Measurements from ENCODE around the gene C5orf15. TPM values are rescaled to one million over a fixed set of nuclear protein-coding genes. Genes with fewer than 3 reads are reported as not detected.

The C5orf15 gene
- total and polyA plus RNA-seq, 2 experiments from 2014 or later: 37.7 to 61.4 TPM

DNA sequence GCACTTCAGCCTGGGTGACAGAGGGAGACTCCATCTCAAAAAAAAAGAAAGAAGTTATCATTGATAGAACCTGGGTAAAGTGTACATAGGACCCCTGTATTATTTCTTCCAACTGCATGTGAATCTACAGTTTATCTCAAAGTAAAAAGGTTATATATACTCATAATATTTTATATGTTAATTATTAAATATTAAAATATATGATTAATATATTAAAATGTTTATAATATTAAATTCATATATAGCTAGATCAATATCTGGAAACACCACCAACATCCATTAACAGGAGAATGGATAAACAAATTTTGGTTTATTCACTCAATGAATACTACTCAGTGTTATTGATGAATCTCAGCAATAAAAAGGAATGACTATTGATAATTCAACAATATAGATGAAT, 19.7 kb downstream of the C5orf15 start:
- Mint-ChIP-seq H3K36me3 (ENCODE audit: low read depth) (peaks cover 1% of the 10 kb centered on the region; the same call in 2 of the 3 replicates), H3K27ac (no peak overlapping the region), H3K9me3 (no peaks in the 10 kb centered on the region), H3K27me3 (ENCODE audit: insufficient read depth, low read depth, poor library complexity) (no peaks in the 10 kb centered on the region), H3K4me1 (peaks cover 3% of the 10 kb centered on the region), H3K4me3 (no peak overlapping the region)
- TF ChIP-seq EZH2 (IDR thresholded peaks at IDR 0.05; ENCODE audit: low read depth, unreplicated experiment) (no peak), ZNF331 (CRISPR knock-in tag; IDR thresholded peaks at IDR 0.05; ENCODE audit: low read depth) (no peak), POLR2AphosphoS5 (IDR thresholded peaks at IDR 0.05; ENCODE audit: low read depth) (no peak), JUNB (IDR thresholded peaks at IDR 0.05; ENCODE audit: unreplicated experiment) (no peak), STAT1 (IDR thresholded peaks at IDR 0.05; ENCODE audit: unreplicated experiment) (no peak)
- TF ChIP-seq, protein P1, sequence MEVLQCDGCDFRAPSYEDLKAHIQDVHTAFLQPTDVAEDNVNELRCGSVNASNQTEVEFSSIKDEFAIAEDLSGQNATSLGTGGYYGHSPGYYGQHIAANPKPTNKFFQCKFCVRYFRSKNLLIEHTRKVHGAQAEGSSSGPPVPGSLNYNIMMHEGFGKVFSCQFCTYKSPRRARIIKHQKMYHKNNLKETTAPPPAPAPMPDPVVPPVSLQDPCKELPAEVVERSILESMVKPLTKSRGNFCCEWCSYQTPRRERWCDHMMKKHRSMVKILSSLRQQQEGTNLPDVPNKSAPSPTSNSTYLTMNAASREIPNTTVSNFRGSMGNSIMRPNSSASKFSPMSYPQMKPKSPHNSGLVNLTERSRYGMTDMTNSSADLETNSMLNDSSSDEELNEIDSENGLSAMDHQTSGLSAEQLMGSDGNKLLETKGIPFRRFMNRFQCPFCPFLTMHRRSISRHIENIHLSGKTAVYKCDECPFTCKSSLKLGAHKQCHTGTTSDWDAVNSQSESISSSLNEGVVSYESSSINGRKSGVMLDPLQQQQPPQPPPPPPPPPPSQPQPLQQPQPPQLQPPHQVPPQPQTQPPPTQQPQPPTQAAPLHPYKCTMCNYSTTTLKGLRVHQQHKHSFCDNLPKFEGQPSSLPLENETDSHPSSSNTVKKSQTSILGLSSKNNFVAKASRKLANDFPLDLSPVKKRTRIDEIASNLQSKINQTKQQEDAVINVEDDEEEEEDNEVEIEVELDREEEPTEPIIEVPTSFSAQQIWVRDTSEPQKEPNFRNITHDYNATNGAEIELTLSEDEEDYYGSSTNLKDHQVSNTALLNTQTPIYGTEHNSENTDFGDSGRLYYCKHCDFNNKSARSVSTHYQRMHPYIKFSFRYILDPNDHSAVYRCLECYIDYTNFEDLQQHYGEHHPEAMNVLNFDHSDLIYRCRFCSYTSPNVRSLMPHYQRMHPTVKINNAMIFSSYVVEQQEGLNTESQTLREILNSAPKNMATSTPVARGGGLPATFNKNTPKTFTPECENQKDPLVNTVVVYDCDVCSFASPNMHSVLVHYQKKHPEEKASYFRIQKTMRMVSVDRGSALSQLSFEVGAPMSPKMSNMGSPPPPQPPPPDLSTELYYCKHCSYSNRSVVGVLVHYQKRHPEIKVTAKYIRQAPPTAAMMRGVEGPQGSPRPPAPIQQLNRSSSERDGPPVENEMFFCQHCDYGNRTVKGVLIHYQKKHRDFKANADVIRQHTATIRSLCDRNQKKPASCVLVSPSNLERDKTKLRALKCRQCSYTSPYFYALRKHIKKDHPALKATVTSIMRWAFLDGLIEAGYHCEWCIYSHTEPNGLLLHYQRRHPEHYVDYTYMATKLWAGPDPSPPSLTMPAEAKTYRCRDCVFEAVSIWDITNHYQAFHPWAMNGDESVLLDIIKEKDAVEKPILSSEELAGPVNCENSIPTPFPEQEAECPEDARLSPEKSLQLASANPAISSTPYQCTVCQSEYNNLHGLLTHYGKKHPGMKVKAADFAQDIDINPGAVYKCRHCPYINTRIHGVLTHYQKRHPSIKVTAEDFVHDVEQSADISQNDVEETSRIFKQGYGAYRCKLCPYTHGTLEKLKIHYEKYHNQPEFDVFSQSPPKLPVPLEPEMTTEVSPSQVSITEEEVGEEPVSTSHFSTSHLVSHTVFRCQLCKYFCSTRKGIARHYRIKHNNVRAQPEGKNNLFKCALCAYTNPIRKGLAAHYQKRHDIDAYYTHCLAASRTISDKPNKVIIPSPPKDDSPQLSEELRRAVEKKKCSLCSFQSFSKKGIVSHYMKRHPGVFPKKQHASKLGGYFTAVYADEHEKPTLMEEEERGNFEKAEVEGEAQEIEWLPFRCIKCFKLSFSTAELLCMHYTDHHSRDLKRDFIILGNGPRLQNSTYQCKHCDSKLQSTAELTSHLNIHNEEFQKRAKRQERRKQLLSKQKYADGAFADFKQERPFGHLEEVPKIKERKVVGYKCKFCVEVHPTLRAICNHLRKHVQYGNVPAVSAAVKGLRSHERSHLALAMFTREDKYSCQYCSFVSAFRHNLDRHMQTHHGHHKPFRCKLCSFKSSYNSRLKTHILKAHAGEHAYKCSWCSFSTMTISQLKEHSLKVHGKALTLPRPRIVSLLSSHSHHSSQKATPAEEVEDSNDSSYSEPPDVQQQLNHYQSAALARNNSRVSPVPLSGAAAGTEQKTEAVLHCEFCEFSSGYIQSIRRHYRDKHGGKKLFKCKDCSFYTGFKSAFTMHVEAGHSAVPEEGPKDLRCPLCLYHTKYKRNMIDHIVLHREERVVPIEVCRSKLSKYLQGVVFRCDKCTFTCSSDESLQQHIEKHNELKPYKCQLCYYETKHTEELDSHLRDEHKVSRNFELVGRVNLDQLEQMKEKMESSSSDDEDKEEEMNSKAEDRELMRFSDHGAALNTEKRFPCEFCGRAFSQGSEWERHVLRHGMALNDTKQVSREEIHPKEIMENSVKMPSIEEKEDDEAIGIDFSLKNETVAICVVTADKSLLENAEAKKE (CRISPR knock-in tag; IDR thresholded peaks at IDR 0.05): no peak
- TF ChIP-seq, protein P2, sequence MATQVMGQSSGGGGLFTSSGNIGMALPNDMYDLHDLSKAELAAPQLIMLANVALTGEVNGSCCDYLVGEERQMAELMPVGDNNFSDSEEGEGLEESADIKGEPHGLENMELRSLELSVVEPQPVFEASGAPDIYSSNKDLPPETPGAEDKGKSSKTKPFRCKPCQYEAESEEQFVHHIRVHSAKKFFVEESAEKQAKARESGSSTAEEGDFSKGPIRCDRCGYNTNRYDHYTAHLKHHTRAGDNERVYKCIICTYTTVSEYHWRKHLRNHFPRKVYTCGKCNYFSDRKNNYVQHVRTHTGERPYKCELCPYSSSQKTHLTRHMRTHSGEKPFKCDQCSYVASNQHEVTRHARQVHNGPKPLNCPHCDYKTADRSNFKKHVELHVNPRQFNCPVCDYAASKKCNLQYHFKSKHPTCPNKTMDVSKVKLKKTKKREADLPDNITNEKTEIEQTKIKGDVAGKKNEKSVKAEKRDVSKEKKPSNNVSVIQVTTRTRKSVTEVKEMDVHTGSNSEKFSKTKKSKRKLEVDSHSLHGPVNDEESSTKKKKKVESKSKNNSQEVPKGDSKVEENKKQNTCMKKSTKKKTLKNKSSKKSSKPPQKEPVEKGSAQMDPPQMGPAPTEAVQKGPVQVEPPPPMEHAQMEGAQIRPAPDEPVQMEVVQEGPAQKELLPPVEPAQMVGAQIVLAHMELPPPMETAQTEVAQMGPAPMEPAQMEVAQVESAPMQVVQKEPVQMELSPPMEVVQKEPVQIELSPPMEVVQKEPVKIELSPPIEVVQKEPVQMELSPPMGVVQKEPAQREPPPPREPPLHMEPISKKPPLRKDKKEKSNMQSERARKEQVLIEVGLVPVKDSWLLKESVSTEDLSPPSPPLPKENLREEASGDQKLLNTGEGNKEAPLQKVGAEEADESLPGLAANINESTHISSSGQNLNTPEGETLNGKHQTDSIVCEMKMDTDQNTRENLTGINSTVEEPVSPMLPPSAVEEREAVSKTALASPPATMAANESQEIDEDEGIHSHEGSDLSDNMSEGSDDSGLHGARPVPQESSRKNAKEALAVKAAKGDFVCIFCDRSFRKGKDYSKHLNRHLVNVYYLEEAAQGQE (IDR thresholded peaks at IDR 0.05; ENCODE audit: unreplicated experiment): no peak
- TF ChIP-seq, protein P3, sequence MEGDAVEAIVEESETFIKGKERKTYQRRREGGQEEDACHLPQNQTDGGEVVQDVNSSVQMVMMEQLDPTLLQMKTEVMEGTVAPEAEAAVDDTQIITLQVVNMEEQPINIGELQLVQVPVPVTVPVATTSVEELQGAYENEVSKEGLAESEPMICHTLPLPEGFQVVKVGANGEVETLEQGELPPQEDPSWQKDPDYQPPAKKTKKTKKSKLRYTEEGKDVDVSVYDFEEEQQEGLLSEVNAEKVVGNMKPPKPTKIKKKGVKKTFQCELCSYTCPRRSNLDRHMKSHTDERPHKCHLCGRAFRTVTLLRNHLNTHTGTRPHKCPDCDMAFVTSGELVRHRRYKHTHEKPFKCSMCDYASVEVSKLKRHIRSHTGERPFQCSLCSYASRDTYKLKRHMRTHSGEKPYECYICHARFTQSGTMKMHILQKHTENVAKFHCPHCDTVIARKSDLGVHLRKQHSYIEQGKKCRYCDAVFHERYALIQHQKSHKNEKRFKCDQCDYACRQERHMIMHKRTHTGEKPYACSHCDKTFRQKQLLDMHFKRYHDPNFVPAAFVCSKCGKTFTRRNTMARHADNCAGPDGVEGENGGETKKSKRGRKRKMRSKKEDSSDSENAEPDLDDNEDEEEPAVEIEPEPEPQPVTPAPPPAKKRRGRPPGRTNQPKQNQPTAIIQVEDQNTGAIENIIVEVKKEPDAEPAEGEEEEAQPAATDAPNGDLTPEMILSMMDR (conservative IDR thresholded peaks at IDR 0.05; ENCODE audit: low read depth in 2 of 2): no peak
- TF ChIP-seq, protein P4, sequence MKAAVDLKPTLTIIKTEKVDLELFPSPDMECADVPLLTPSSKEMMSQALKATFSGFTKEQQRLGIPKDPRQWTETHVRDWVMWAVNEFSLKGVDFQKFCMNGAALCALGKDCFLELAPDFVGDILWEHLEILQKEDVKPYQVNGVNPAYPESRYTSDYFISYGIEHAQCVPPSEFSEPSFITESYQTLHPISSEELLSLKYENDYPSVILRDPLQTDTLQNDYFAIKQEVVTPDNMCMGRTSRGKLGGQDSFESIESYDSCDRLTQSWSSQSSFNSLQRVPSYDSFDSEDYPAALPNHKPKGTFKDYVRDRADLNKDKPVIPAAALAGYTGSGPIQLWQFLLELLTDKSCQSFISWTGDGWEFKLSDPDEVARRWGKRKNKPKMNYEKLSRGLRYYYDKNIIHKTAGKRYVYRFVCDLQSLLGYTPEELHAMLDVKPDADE (IDR thresholded peaks at IDR 0.05): no peak
- Histone ChIP-seq H3K9me2 (ENCODE audit: insufficient read depth) (no peaks in the 10 kb centered on the region; the same call in 1 of the 2 replicates), H3K36me3 (ENCODE audit: insufficient read depth) (no peaks in the 10 kb centered on the region), H3K4me2 (no peak overlapping the region), H3K4me1 (ENCODE audit: insufficient read depth) (no peaks in the 10 kb centered on the region), H3K79me2 (replicated peaks; ENCODE audit: insufficient read depth) (no peaks in the 10 kb centered on the region), H2AFZ (no peak overlapping the region), H3F3A (replicated peaks; ENCODE audit: low read depth) (no peaks in the 10 kb centered on the region), H3K27me3 (ENCODE audit: insufficient read depth) (no peaks in the 10 kb centered on the region), H3K27ac (ENCODE audit: low read depth) (no peak overlapping the region), H3K4me3 (no peak overlapping the region), H4K20me1 (replicated peaks; ENCODE audit: insufficient read depth) (no peaks in the 10 kb centered on the region)
- DNase-seq (ENCODE audit: low spot score) (no peak), ATAC-seq (no peak)
